Renal cortical epithelial cell (primary cell): ENCODE measurements around the gene PSMB8. TPM values are rescaled to one million over a fixed set of nuclear protein-coding genes. Genes with fewer than 3 reads are reported as not detected.
"Not testable (repeated sequence)": the region's sequence is repeated elsewhere in the genome, so short reads cannot be mapped to it uniquely, and the experiment has no call there.

Experiments
- DNase-seq: peaks from one replicate; pipeline ENCODE4 v3.0.0-alpha.2; 2011; ENCODE audit warnings: low read depth
- total RNA-seq: library from RNA; depleted of rRNA; stranded (reverse); fragments of >200 nt; gene quantifications from 2 replicates; pipeline ENCODE4 v1.2.3, GENCODE V29; 2014

PSMB8 gene
- total RNA-seq, result 39.7 and 82.3 TPM in 2 replicates

GRCh38 chr6:32843979-32844838 is at the start of gene PSMB8:
Gene PSMB8, minus strand, starts transcription at chr6:32844047. Its CDS starts 51 bp downstream, at chr6:32843996.
- peak; percentile 96 for DNase-seq

GRCh38 chr6:32890831-32891230 is 47.0 kb upstream of the PSMB8 start:
- no peak for DNase-seq

DNA sequence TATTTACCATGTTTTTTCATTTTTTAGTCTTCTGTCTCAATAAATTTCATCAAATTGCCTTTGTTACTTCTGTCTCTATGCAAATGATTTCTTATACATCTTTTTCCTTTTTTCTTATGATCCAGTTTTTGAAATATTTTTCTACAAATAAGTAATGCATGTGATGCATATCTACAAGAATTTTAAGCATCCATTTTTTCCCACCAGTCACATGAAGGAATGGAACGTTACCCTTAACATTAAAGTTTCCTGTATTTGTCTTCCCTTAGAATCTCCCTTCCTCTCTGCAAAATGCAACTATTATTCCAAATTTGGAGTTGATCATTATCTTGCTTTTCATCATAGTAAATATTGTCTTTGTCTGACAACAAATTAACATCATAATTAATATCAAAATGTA is 45.7 kb upstream of the PSMB8 start:
- no peak for DNase-seq

DNA sequence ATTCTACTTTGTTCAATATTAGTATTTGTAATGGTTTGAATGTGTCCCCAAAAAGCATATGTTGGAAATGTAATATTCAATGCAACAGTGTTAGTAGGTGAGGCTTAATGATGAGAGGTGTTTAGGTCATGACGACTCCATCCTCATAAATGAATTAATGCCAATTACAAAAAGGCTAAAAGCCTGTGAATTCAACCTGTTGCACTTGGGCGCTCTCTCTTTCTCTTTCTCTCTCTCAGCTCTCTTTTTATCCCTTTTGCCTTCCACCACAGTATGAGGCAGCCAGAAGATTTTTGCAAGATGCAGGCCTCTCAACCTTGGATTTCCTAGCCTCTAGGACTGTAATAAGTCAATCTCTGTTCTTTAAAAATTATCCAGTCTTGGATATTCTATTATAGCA is 44.7 kb upstream of the PSMB8 start:
- DNase-seq, result no peak

- no peak for DNase-seq
Observed at GRCh38 chr6:32887616-32888015, 43.8 kb upstream of the PSMB8 start.

DNA sequence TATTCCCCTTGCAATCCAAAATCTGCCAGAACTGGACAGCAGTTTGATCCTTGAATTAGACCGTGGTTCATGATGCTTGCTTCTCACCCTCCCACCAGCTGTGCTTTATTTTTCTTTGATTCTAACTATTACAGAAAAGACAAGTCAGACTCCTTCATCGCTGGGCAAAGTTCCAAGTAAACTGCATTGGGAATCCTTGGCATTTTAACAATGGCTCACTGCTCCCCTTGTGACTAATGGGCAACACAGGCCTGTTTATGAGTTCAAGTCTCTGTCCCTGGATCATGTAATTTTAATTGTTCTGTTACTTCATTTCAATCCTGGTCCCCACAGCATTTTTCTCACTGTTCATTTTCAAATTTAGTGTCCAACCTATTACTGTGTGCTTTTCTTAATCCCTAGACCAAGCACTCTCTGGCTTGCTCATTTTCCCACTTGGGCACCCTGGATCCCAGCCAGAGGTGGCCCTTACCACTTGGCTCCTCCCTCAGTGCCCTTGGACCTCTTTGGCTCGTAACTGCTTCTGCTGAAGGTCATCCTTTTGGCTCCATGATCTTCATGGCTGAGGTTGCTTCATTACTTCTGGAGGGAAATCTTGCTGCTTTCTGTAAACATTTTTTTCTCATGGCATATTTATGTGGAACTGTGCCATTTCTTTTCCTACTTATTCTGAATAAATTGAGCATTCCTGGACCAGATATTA is 43.0 kb upstream of the PSMB8 start:
- peak; percentile 85 for DNase-seq

- DNase-seq, result peak; percentile 87
Observed at GRCh38 chr6:32885698-32886286, 41.9 kb upstream of the PSMB8 start.

DNA sequence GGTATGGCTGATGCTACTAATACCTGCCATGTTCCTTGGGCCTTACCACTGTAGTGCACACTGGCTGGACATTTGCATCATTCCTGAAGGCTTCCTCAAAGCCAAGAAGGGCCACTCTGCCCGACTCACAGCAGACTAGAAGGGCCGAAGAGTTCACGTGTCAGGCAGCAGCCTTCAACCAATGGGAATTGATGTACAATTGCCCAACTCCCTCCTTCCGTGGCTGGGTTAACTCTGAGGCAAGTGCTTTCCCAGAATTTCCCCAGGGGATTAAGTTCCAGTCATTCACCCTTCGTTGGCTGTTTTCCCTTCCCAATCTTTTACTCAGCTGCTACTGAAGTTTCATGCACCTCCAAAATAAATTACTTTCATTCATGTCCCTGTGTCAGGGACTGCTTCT is 39.9 kb upstream of the PSMB8 start:
- DNase-seq, result peak; percentile 84

DNA sequence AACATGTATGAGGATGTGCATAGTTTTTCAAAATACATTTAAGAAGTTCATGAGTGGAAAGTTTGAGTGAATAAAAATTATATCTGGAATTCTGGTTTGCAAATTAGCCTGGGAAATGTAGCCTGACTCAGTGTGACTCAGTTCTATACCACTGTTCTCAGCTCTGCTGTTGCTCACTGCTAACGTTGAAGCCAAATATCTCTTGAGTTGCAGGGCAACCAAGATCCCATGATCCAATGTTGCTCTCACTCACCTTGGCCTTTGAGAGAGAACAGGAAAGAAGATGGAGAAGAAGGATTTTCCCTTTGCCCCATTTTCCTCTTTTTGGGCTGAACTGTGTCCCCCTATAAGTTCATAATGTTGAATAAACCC is 39.0 kb upstream of the PSMB8 start:
- peak; percentile 67 for DNase-seq

GRCh38 chr6:32880962-32881361 is 37.1 kb upstream of the PSMB8 start:
- not testable (repeated sequence) for DNase-seq

DNA sequence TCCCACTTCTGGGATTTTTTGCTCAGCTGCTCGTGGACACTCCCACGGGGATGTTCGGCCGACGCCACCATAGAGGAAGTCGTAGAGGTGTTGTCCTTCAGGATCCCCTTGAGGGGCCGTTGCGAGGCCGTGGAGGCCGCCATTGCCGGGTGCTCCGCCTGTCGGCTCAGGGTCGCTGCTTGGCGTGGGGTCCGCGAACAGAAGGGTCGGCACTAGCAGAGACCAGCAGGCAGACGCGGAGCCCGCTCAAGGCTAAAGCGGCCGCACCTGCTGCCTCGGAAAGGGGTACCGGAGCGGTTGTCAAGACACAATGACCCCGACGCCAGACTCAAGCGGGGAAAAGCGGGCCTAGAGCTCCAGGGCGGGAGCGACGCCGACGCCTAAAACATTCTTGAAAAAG is 35.8 kb upstream of the PSMB8 start:
- no peak for DNase-seq

- no peak for DNase-seq
Observed at GRCh38 chr6:32876603-32877002, 32.8 kb upstream of the PSMB8 start.

DNA sequence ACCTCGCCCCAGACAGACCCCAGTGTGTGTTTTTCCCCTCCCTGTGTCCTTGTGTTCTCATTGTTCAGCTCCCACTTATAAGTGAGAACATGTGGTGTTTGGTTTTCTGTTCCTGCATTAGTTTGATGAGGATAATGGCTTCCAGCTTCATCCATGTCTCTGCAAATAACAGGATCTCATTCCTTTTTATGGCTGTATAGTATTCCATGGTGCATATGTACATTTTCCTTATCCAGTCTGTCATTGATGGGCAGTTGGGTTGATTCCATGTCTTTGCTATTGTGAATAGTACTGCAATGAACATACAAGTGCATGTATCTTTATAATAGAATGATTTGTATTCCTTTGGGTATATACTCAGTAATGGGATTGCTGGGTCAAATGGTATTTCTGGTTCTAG is 30.1 kb upstream of the PSMB8 start:
- DNase-seq, result not testable (repeated sequence)

GRCh38 chr6:32868257-32868788 is 24.5 kb upstream of the PSMB8 start:
- DNase-seq, result peak; percentile 60

GRCh38 chr6:32867554-32868256 is 23.9 kb upstream of the PSMB8 start:
- no peak for DNase-seq

GRCh38 chr6:32867022-32867477 is 23.2 kb upstream of the PSMB8 start:
- DNase-seq, result no peak

- no peak for DNase-seq
Observed at GRCh38 chr6:32865724-32866443, 22.0 kb upstream of the PSMB8 start.

GRCh38 chr6:32862725-32863124 is 18.9 kb upstream of the PSMB8 start:
- no peak for DNase-seq

DNA sequence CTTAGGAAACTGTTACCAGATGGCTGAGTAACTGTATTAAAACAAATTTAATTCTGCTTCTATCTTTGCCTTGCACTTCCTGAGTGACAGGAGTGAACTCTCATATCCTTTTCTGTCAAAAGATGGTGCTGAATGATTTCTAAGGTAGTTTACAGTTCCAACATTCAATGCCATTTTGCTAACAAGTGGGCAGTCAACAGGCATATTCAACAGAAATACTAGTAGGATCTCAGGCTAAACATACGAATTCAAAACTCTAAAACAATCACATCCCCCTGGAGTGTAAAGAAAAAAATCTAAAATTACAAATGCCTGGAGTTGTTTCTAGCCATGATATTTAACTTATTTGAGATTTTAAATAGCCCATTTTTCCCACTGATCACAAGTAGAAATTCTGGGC is 16.8 kb upstream of the PSMB8 start:
- no peak for DNase-seq

- DNase-seq, result no peak
Observed at GRCh38 chr6:32858194-32858593, 14.3 kb upstream of the PSMB8 start.
